NCI-H1092 treated with DMSO at 0.1 percent for 48 hours (cell line): Measurements from ENCODE around the gene ASRGL1.
"Not testable (repeated sequence)": the region's sequence is repeated elsewhere in the genome, so short reads cannot be mapped to it uniquely, and the experiment has no call there.

Source experiments
- DNase-seq: peaks from one replicate; lab custom pipeline; 2025; lab: John Stamatoyannopoulos, UW

The ASRGL1 gene

DNA sequence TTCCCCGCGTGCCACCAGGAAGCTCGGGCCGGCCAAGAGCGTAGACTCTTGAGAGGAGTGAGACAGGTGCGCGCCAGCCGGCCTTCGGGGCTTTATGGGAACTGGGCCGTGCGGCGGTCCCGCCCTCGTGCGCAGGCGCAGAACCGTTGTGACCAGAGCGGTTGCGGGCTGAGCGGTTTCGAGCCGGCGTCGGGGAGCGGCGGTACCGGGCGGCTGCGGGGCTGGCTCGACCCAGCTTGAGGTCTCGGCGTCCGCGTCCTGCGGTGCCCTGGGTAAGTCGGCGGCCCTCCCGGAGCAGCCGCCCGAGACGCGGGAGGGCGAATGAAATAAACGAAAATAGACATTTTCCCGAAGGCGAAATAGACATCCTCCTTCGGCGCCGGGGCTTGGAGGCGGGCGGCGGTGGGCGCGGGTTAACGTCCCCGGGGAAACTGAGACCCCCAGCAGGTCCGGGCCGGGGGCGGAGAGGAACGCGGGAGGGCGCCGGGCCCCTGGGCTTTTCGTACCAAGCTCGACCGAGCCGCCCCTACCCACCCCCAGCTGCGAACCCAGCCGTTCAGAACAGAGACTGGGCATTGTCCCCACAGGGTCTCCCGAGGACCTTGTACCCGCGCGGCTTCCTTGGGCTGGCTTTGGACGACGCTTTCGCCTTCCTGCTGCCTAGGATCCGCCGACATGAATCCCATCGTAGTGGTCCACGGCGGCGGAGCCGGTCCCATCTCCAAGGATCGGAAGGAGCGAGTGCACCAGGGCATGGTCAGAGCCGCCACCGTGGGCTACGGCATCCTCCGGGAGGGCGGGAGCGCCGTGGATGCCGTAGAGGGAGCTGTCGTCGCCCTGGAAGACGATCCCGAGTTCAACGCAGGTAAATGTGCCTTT, at the start of gene ASRGL1:
ASRGL1 (plus strand) TSS at position 146 of the 879 bp plus-strand sequence; CDS start at position 676, 530 bp downstream.
- peak; percentile 95 for DNase-seq

DNA sequence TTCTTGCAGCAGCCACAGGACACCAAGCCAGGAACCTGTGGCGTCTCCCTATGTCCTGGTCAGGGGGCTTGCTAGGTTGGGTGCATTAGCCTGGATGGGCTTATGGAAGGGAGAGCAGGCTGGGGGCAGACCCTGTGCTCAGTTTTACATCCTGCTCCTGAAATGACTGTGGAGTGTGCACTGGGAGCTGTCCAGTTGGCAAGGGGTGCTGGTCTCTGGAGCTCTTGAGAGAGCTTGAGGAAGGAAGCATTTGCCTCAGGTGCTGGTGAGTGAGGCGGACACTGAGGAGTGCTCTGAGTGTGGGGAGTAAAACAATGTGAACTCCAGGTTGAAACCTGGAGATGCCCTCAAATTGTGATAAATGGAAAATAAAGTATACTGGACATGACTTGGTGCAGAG, 41.7 kb upstream of the ASRGL1 start:
- no peak for DNase-seq

DNA sequence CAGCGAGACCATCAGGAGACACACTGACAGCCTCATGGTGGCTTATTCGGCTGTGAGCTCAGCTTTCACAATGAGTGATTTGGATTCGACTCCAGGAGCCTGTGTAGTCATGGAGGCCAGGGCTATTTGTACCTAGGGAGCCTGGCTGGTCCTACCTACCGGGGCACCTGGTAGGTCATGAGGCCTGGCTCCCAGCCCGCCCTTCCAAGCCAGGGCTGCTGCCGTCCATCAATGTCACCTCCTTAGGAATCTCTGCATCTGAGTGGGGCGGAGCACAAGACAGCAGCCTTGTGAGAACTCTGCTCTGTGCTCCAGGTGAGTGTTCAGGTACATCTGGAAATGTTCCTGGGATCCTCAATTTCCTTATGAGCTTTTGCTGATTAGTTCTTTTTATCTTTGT, 38.3 kb upstream of the ASRGL1 start, which contains the start of gene SCGB1D4:
SCGB1D4 (minus strand) TSS at position 101 of the 400 bp plus-strand sequence; CDS start at position 36, 65 bp downstream.
- DNase-seq = no peak

GRCh38 chr11:62306227-62306626, 31.0 kb upstream of the ASRGL1 start:
- no peak for DNase-seq

- no peak for DNase-seq
Measured at GRCh38 chr11:62307950-62308349, 29.3 kb upstream of the ASRGL1 start.

DNA sequence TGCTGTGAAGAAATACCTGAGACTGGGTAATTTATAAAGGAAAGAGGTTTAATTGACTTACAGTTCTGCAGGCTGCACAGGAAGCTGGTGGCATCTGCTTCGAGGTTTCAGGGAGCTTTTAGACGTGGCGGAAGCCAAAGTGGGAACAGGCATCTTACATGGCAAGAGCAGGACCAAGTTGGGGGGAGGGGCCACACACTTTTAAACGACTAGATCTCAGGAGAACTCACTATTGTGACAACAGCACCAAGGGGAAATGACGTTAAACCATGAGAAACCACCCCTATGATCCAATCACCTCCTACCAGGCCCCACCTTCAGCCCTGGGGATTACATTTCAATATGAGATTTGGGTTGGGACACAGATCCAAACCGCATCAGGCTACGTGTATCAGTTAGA, 27.3 kb upstream of the ASRGL1 start:
- no peak for DNase-seq

- DNase-seq = no peak
Measured at GRCh38 chr11:62315431-62315830, 21.8 kb upstream of the ASRGL1 start.

- DNase-seq = no peak
Measured at GRCh38 chr11:62322524-62322923, 14.7 kb upstream of the ASRGL1 start.

- DNase-seq = peak; percentile 27
Measured at GRCh38 chr11:62324731-62325556, 12.3 kb upstream of the ASRGL1 start.

DNA sequence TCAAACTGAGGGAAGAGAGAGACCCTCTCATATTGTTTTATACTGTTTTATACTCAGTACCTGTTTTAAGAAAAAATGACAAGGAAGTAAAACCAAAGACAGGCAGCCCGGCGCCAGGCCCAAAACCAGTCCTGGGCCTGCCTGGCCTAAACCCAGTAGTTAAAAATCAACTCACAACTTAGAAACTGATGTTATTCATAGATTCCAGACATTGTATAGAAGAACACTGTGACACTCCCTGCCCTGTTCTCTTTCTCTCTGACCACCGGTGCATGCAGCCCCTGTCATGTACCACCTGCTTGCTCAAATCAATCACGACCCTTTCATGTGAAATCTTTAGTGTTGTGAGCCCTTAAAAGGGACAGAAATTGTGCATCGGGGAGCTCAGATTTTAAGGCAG, 11.5 kb upstream of the ASRGL1 start:
- DNase-seq = not testable (repeated sequence)

DNA sequence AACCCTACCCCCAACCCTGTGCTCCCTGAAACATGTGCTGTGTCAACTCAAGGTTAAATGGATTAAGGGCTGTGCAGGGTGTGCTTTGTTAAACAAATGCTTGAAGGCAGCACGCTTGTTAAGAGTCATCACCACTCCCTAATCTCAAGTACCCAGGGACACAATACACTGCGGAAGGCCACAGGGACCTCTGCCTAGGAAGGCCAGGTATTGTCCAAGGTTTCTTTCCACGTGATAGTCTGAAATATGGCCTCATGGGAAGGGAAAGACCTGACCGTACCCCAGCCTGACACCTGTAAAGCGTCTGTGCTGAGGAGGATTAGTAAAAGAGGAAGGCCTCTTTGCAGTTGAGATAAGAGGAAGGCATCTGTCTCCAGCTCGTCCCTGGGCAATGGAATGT, 10.5 kb upstream of the ASRGL1 start:
- DNase-seq = not testable (repeated sequence)

DNA sequence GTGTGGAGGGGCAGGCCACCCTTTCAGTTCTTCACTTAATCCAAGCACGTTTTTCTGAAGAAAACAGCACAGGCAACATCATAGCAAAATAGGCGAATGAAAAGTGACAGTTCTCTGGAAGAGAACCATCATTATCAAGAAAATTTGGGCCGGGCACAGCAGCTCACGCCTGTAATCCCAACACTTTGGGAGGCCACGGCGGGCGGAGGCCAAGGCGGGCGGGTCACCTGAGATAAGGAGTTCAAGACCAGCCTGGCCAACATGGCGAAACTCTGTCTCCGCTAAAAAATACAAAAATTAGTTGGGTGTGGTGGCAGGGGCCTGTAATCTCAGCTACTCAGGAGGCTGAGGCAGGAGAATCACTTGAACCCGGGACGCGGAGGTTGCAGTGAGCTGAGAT, 9.7 kb upstream of the ASRGL1 start:
- DNase-seq = not testable (repeated sequence)

GRCh38 chr11:62331264-62331663, 6.0 kb upstream of the ASRGL1 start:
- DNase-seq = not testable (repeated sequence)

- DNase-seq = no peak
Measured at GRCh38 chr11:62333768-62334167, 3.5 kb upstream of the ASRGL1 start.

GRCh38 chr11:62336949-62337302, 322 bp upstream of the ASRGL1 start:
- not testable (repeated sequence) for DNase-seq

DNA sequence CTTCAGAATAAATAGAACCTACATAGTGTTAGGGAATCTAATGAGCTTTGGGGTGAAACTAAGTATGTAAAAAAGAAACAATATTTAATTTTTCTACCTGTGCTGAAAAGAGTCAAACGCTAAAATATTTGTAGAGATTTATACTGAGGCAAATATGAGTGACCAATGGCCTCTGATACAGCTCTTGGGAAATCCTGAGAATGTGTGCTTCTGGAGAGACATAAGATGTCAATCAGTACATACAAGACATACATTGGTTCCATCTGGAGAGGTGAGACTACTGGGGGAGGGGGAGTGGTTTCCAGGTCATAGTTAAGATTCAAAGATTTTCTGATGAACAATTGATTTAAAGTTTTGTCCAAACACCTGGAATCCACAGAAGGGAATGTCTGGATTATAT, 970 bp downstream of the ASRGL1 start:
- DNase-seq = no peak

- DNase-seq = peak; percentile 31
Measured at GRCh38 chr11:62340269-62340901, 3.1 kb downstream of the ASRGL1 start.

- no peak for DNase-seq
Measured at GRCh38 chr11:62341588-62341987, 4.3 kb downstream of the ASRGL1 start.

DNA sequence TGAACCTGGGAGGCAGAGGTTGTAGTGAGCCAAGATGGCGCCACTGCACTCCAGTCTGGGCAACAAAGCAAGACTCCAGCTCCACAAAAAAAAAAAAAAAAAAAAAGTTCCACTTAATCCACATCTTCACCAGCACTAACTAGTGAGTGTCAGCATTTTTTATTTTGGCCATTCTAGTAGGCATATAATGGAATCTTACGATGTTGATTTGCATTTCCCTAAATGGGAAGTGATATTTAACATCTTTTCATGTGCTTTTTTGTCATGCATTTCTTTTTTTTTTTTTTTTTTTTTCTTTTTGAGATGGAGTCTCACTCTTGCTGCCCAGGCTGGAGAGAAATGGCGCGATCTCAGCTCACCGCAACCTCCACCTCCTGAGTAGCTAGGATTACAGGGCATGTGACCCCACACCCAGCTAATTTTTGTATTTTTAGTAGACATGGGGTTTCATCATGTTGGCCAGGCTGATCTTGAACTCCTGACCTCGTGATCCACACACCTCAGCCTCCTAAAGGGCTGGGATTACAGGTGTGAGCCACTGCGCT, 6.5 kb downstream of the ASRGL1 start:
- DNase-seq = not testable (repeated sequence)

DNA sequence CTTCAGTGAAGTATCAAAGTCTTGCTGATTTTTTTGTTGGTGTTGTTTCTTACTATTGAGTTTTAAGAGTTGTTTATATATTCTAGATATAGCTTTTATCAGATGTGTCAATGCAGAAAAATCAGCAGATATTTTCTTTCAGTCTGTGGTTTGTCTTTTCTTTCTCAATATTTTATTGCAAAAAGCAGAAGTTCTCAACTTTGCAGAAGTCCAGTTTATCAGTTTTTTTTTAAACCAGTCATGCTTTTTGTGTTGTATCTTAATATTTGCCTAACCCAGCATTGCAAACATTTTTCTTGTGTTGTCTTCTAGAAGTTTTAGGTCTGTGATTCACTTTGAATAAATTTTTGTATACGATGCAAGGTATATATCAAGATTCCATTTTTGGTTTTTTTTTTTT, 7.0 kb downstream of the ASRGL1 start:
- no peak for DNase-seq

- no peak for DNase-seq
Measured at GRCh38 chr11:62345861-62346260, 8.6 kb downstream of the ASRGL1 start.
